Panc1 (cell line): ENCODE measurements around the gene OSBPL5. TPM values are rescaled to one million over a fixed set of nuclear protein-coding genes. Genes with fewer than 3 reads are reported as not detected.

Source experiments
- ATAC-seq: fragments of 200-7000 bp; cut with Tn5 transposase; 2 replicates; pipeline ENCODE4 v1.9.1; 2020; ENCODE audit warnings: mild to moderate bottlenecking, moderate library complexity
- BruUV-seq: library from RNA; stranded (reverse); fragments of 400-500 nt; replicated peaks from 2 replicates; lab custom pipeline; 2021; lab: Mats Ljungman, UMichigan
- CTCF ChIA-PET: fragments of 300-600 bp; sonication (Branson Sonifier 250); formaldehyde crosslinking; loops from one replicate; lab custom pipeline; 2022; ENCODE audit warnings: antibody characterized with exemption; lab: Charles Lee
- POLR2A ChIA-PET: fragments of 300-600 bp; sonication (Branson Sonifier 250); formaldehyde crosslinking; loops from one replicate; lab custom pipeline; 2022; ENCODE audit warnings: antibody characterized with exemption; lab: Charles Lee
- DNase-seq: peaks from one replicate; pipeline ENCODE4 v3.0.0-alpha.2; 2010; ENCODE audit warnings: low read depth, low spot score
- H3K27ac ChIP-seq: 2 replicates; pipeline ENCODE4 v1.5.1; 2011; ENCODE audit warnings: mild to moderate bottlenecking, low read length, inconsistent platforms
- H3K27me3 ChIP-seq: fragments of 200-500 bp; sonication (Bioruptor generic); 2 replicates; pipeline ENCODE4 v1.6.0; 2014; ENCODE audit warnings: low read length, inconsistent platforms; ENCODE audit not compliant: control insufficient read depth, insufficient read depth
- H3K36me3 ChIP-seq: fragments of 200-500 bp; sonication (Bioruptor generic); 2 replicates; pipeline ENCODE4 v1.5.1; 2014; ENCODE audit warnings: inconsistent platforms, mild to moderate bottlenecking, low read length, moderate library complexity; ENCODE audit not compliant: control insufficient read depth, insufficient read depth
- H3K4me1 ChIP-seq: 2 replicates; pipeline ENCODE4 v1.5.1; 2011; ENCODE audit warnings: inconsistent platforms, mild to moderate bottlenecking, low read length, moderate library complexity; ENCODE audit not compliant: control insufficient read depth, insufficient read depth
- H3K4me3 ChIP-seq, 2 experiments: 2 replicates each; pipeline ENCODE4 v1.5.1; 2011 to 2012; ENCODE audit warnings: low read depth in 2 of 2, low read length in 2 of 2, mild to moderate bottlenecking in 2 of 2, inconsistent platforms in 1 of 2, moderate library complexity in 1 of 2
- H3K9me3 ChIP-seq: fragments of 200-500 bp; sonication (Bioruptor generic); 2 replicates; pipeline ENCODE4 v1.5.1; 2014; ENCODE audit warnings: low read depth, mild to moderate bottlenecking, inconsistent platforms, low read length, moderate library complexity; ENCODE audit not compliant: control insufficient read depth, insufficient read depth
- CTCF ChIP-seq: fragments of 450-650 bp; IDR thresholded peaks from 2 replicates; pipeline ENCODE4 v1.5.1; 2017; ENCODE audit warnings: mild to moderate bottlenecking
- POLR2AphosphoS5 ChIP-seq: IDR thresholded peaks from 2 replicates; pipeline ENCODE4 v1.6.1; 2012; ENCODE audit warnings: mild to moderate bottlenecking, low read depth, low read length, moderate library complexity
- REST ChIP-seq, 2 experiments: IDR thresholded peaks; 2 replicates each; pipeline ENCODE4 v1.6.1; 2011 to 2012; ENCODE audit warnings: low read depth in 2 of 2, control low read depth in 1 of 2, low read length in 1 of 2, mild to moderate bottlenecking in 1 of 2, moderate library complexity in 1 of 2; ENCODE audit not compliant: insufficient read depth in 1 of 2
- SIN3A ChIP-seq: IDR thresholded peaks from 2 replicates; pipeline ENCODE4 v1.6.1; 2012; ENCODE audit warnings: low read depth, mild to moderate bottlenecking, low read length, moderate library complexity, borderline replicate concordance; ENCODE audit not compliant: insufficient read depth
- TCF7L2 ChIP-seq: IDR thresholded peaks from 2 replicates; pipeline ENCODE4 v1.6.1; 2011; ENCODE audit warnings: mild to moderate bottlenecking, low read depth, low read length, inconsistent platforms
- in situ Hi-C: cut with HindIII; loops from 2 replicates; pipeline ENCODE4 v1.10.0; 2016; ENCODE audit warnings: low sequenced_read_pairs, low pct_unique_long_range_greater_than_20kb
- intact Hi-C: fragments of 100-400 bp; cut with micrococcal nuclease; formaldehyde crosslinking; loops from one replicate; pipeline ENCODE4 v1.10.0; 2022; ENCODE audit not compliant: unreplicated experiment
- total RNA-seq: library from RNA; stranded (reverse); gene quantifications from one replicate; pipeline ENCODE4 v1.2.1, GENCODE V29; 2021; ENCODE audit not compliant: unreplicated experiment

Gene OSBPL5
- total RNA-seq, 1 experiment from 2014 or later: 20.2 TPM

- H3K4me1 ChIP-seq: peaks cover 11% of the 10 kb centered on the region
- ChIA-PET CTCF (no interaction called here), POLR2A (interaction anchor here (0.6 kb wide), 1 partner anchor 1983 kb away, joined by 4 read pairs; no protein-coding TSS in a partner anchor)
- BruUV-seq: no TSS peak
- intact Hi-C loops (no loop called here), in situ Hi-C loops (no loop called here)
- no peaks in the 10 kb centered on the region for H3K36me3 ChIP-seq
- DNase-seq: no peak
- H3K4me3 ChIP-seq: no peak overlapping the region
- H3K27ac ChIP-seq: no peak overlapping the region
- no peaks in the 10 kb centered on the region for H3K27me3 ChIP-seq
- H3K9me3 ChIP-seq: no peaks in the 10 kb centered on the region
- no peak for ATAC-seq
- TF ChIP-seq REST (IDR thresholded peaks at IDR 0.05; ENCODE audit: insufficient read depth in 1 of 2, low read depth in 2 of 2, low read length in 1 of 2) (no peak), SIN3A (no peak), POLR2AphosphoS5 (no peak), CTCF (no peak), TCF7L2 (no peak)
These were observed 20.6 kb downstream of the OSBPL5 start for GRCh38 chr11:3144296-3145205.

- intact Hi-C loops (no loop called here), in situ Hi-C loops (no loop called here)
- ATAC-seq: no peak
- Histone ChIP-seq H3K27ac (no peak overlapping the region), H3K9me3 (no peaks in the 10 kb centered on the region), H3K36me3 (no peaks in the 10 kb centered on the region), H3K4me3 (no peak overlapping the region), H3K4me1 (peaks cover 11% of the 10 kb centered on the region), H3K27me3 (no peaks in the 10 kb centered on the region)
- CTCF ChIA-PET: no interaction called here
- BruUV-seq: no TSS peak
- POLR2A ChIA-PET: no interaction called here
- TF ChIP-seq SIN3A (no peak), TCF7L2 (no peak), POLR2AphosphoS5 (no peak), REST (IDR thresholded peaks at IDR 0.05; ENCODE audit: insufficient read depth in 1 of 2, low read depth in 2 of 2, low read length in 1 of 2) (no peak), CTCF (no peak)
- no peak for DNase-seq
These were observed 21.8 kb downstream of the OSBPL5 start for GRCh38 chr11:3143136-3143880.
